ENCODE results near the gene LDLR. TPM values are rescaled to one million over a fixed set of nuclear protein-coding genes. Genes with fewer than 3 reads are reported as not detected.
"Not testable (repeated sequence)": the region's sequence is repeated elsewhere in the genome, so short reads cannot be mapped to it uniquely, and the experiment has no call there.

LDLR gene
- polyA plus RNA-seq, 3 donors = 23.1 to 37.2 (median 31.6) TPM

- DNase-seq = no peak
Measured at GRCh38 chr19:11067356-11068113, 21.7 kb upstream of the LDLR start.

DNA sequence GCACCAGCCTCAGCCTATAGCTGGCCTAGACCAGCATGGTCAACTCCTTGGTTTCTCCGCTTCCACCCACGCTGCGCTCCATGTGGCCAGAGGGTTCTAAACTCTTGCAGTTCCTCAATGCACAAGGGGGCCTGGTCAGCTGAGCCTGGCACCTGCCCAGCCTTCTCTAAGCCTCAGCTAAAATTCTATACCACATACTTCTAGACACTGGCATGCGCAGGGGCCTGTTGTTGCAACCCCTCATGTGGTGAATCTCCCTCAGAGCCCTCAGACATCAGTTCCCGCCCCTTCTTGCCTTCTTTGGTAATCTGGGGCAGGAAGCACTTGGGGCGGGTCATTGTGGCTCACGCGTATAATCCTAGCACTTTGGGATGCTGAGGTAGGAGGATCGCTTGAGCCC lies 19.7 kb upstream of the LDLR start:
- DNase-seq = no peak

- DNase-seq = no peak
Measured at GRCh38 chr19:11070123-11070522, 19.1 kb upstream of the LDLR start.

GRCh38 chr19:11073568-11073967 lies 15.7 kb upstream of the LDLR start:
- DNase-seq = no peak

GRCh38 chr19:11076792-11077191 lies 12.5 kb upstream of the LDLR start:
- DNase-seq = not testable (repeated sequence)

- DNase-seq = no peak
Measured at GRCh38 chr19:11078893-11079292, 10.4 kb upstream of the LDLR start.

DNA sequence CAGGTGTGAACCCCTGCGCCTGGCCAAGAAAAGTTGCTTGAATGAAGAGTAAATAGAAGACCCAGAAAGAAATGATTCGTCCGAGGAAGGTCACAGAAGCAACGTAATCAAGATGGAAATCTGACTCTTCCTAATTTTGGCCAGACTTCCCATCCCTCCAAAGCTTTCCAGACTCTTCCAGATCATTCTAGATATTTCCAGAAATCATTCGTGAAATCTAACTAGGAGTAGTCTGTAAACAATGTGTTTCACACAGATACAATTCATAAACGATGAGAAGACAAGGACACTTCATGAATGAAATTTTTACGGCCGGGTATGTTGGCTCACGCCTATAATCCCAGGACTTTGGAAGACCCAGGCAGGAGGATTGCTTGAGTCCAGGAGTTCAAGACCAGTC lies 9.3 kb upstream of the LDLR start:
- DNase-seq = no peak

DNA sequence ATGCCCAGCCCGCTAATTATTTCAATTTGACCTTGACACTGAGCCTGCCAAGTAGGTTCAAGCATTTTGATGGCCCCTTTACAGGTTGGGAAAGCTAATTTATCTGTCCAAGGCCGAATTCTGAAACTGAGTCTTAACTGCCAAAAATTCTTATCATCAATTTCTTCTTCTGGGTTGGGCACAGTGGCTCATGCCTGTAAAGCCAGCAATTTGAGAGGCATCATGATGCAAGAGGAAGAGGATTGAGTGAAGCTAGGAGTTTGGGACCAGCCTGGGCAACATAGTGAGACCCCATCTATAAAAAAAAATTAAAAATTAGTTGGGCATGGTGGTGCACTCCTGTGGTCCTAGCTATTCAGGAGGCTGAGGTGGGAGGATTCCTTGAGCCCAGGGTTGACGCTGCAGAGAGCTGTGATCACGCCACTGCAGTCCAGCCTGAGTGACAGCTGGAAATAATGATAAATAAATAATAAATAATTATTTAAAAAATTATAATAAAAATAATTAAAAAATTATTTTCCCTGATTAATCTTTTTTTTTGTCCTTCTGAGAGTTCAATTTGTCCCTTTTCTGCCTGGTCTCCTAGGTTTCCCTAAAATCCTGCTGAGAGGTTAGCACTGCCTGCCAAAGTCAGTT lies 1.3 kb upstream of the LDLR start:
- DNase-seq = no peak

GRCh38 chr19:11088506-11089253 lies 583 bp upstream of the LDLR start:
- no peak for DNase-seq

DNA sequence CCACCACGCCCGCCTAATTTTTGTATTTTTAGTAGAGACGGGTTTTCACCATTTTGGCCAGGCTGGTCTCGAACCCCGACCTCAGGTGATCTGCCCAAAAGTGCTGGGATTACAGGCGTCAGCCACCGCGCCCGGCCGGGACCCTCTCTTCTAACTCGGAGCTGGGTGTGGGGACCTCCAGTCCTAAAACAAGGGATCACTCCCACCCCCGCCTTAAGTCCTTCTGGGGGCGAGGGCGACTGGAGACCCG lies 676 bp downstream of the LDLR start:
- not testable (repeated sequence) for DNase-seq

GRCh38 chr19:11090264-11090996 lies 1.2 kb downstream of the LDLR start:
- DNase-seq = peak; percentile 97

- no peak for DNase-seq
Measured at GRCh38 chr19:11090997-11091702, 1.9 kb downstream of the LDLR start.

DNA sequence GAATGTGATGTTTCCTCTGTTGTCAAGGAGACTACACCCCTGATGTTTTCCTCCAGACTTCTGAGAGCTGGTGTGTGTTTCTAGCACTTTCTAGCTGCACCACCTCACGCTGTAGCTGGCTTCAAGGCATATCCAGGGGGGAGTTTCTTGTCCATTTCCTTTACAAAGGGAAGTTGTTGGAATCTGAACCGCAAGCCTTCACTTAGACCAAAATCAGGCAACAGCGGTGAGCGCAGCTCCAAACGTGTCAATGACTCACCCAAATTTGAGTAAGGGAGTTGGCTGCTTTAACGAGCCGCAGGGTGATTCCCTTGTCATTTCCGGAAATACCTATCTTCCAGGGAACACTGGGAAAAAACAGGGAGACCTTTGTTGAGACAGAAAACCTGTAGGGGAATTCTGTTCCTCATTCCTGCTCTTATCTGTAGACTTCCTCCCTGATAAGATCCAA lies 2.5 kb downstream of the LDLR start:
- DNase-seq = peak; percentile 42

GRCh38 chr19:11092181-11092538 lies 2.9 kb downstream of the LDLR start:
- DNase-seq = no peak

GRCh38 chr19:11093689-11094238 lies 4.5 kb downstream of the LDLR start:
- DNase-seq = no peak

DNA sequence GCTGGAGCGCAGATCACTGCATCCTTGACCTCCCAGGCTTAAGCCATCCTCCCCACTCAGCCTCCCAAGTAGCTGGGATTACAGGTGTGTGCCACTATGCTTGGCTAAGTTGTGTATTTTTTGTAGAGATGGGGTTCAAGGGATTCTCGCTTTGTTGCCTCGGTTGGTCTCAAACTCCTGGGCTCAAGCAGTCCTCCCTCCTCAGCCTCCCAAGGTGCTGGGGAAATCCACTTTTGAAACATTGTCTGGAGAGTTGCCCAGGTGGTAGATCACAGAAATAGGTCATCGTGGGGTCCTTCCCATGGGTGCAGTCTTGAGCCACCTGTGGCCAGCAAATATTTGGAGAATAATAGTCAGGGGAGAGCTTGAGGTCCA lies 5.2 kb downstream of the LDLR start:
- DNase-seq = no peak

DNA sequence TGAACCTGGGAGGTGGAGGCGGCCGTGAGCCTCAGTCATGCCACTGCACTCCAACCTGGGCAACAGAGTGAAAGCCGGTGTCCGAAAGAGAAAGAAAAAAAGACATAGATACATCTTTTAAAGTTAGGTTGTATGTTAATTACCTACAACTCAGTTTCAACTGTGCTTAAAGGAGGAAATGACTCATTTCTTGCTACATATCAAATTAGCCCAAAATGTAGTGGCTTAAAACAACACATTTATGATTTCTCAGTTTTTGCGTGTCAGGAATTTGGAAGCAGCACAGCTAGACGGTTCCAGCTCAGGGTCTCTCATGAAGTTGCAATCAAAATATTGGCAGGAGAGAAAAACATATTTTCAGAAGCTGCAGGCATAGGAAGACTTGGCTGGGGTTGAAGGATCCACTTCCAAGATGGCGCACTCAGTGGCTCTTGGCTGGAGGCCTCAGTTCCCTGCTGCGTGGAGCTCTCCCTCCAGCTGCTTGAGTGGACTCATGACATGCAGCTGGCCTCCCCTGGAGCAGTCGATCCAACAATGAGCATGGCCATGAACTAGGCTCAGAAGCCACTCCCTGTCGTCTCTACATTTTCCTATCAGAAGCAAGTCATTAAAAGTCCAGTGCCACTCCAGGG lies 7.1 kb downstream of the LDLR start:
- no peak for DNase-seq

- DNase-seq = not testable (repeated sequence)
Measured at GRCh38 chr19:11097367-11097766, 8.1 kb downstream of the LDLR start.

DNA sequence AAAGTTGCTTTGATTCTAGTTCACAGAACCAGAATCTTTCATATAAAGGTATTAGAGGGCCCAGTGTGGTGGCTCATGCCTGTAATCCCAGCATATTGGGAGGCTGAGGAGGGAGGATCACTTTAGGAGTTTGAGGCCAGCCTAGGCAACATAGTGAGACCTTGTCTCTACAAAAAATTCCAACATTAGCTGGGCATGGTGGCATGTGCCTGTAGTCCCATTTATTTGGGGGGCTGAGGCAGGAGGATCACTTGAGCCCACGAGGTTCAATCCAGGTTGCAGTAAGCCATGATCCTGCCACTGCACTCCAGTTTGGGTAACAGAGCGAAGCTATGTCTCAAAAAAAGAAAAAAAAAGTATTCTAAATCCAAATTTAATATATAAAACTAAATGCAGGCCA lies 9.1 kb downstream of the LDLR start:
- DNase-seq = no peak

GRCh38 chr19:11098861-11099260 lies 9.6 kb downstream of the LDLR start:
- no peak for DNase-seq

DNA sequence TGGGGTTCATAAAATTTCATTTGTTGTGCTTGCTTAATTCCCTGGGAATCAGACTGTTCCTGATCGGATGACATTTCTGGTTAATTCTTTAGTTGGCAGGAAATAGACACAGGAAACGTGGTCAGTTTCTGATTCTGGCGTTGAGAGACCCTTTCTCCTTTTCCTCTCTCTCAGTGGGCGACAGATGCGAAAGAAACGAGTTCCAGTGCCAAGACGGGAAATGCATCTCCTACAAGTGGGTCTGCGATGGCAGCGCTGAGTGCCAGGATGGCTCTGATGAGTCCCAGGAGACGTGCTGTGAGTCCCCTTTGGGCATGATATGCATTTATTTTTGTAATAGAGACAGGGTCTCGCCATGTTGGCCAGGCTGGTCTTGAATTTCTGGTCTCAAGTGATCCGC lies 10.8 kb downstream of the LDLR start:
- no peak for DNase-seq
